Liver (tissue), 9 donors: ENCODE data around the gene CEACAM1. TPM values are rescaled to one million over a fixed set of nuclear protein-coding genes. Genes with fewer than 3 reads are reported as not detected.

Source experiments
- DNase-seq: peaks from one replicate; pipeline ENCODE4 v3.0.0-alpha.2; 2017; ENCODE audit warnings: low spot score
- H3K27ac ChIP-seq, 2 donors: one replicate each; pipeline ENCODE4 v1.7.0; 2013; ENCODE audit warnings: inconsistent platforms in 2 of 2, low read length in 2 of 2, control low read depth in 1 of 2, low read depth in 1 of 2, mild to moderate bottlenecking in 1 of 2
- H3K27me3 ChIP-seq, 4 donors: one replicate each; pipeline versions ENCODE4 v1.6.1 to v1.7.0; 2013; ENCODE audit warnings: low read length in 3 of 4, inconsistent platforms in 1 of 4, mild to moderate bottlenecking in 1 of 4, moderate library complexity in 1 of 4; ENCODE audit not compliant: control insufficient read depth in 4 of 4, insufficient read depth in 4 of 4
- H3K36me3 ChIP-seq, 4 donors: one replicate each; pipeline versions ENCODE4 v1.6.1 to v1.7.0; 2013; ENCODE audit warnings: low read length in 3 of 4, mild to moderate bottlenecking in 3 of 4, low read depth in 1 of 4, moderate library complexity in 1 of 4; ENCODE audit not compliant: control insufficient read depth in 4 of 4, insufficient read depth in 3 of 4
- H3K4me1 ChIP-seq, 4 donors: one replicate each; pipeline versions ENCODE4 v1.6.1 to v1.7.0; 2013; ENCODE audit warnings: low read length in 3 of 4, mild to moderate bottlenecking in 3 of 4, moderate library complexity in 1 of 4; ENCODE audit not compliant: control insufficient read depth in 4 of 4, insufficient read depth in 4 of 4
- H3K4me3 ChIP-seq, 3 donors: one replicate each; pipeline versions ENCODE4 v1.6.1 to v1.7.0; 2013; ENCODE audit warnings: low read length in 3 of 3, control low read depth in 1 of 3, low read depth in 1 of 3, mild to moderate bottlenecking in 1 of 3
- H3K9ac ChIP-seq, 2 donors: one replicate each; pipeline ENCODE4 v1.7.0; 2013; ENCODE audit warnings: low read length in 2 of 2, mild to moderate bottlenecking in 2 of 2, moderate library complexity in 2 of 2, control low read depth in 1 of 2, low read depth in 1 of 2
- H3K9me3 ChIP-seq, 4 donors: one replicate each; pipeline versions ENCODE4 v1.6.1 to v1.7.0; 2013; ENCODE audit warnings: low read length in 3 of 4; ENCODE audit not compliant: control insufficient read depth in 4 of 4
- EGR1 ChIP-seq, 2 donors: IDR thresholded peaks; 2 replicates each; pipeline ENCODE4 v1.6.1; 2016 to 2018; ENCODE audit warnings: antibody characterized with exemption in 2 of 2, low read depth in 2 of 2
- FOXA1 ChIP-seq: IDR thresholded peaks from 2 replicates; pipeline ENCODE4 v1.6.1; 2016; ENCODE audit warnings: antibody characterized with exemption
- FOXA2 ChIP-seq: IDR thresholded peaks from 2 replicates; pipeline ENCODE4 v1.6.1; 2016; ENCODE audit warnings: antibody characterized with exemption
- GABPA ChIP-seq, 2 donors: IDR thresholded peaks in 1 of 2; conservative IDR thresholded peaks in 1 of 2; 2 replicates each; pipeline ENCODE4 v1.6.1; 2016; ENCODE audit warnings: antibody characterized with exemption in 2 of 2, mild to moderate bottlenecking in 1 of 2, moderate library complexity in 1 of 2
- HNF4G ChIP-seq: IDR thresholded peaks from 2 replicates; pipeline ENCODE4 v1.6.1; 2016; ENCODE audit warnings: antibody characterized with exemption
- JUND ChIP-seq, 2 donors: IDR thresholded peaks; 2 replicates each; pipeline ENCODE4 v1.6.1; 2016; ENCODE audit warnings: antibody characterized with exemption in 2 of 2
- NR2F2 ChIP-seq: IDR thresholded peaks from 2 replicates; pipeline ENCODE4 v1.6.1; 2016; ENCODE audit warnings: antibody characterized with exemption
- RAD21 ChIP-seq, 2 donors: IDR thresholded peaks; 2 replicates each; pipeline ENCODE4 v1.6.1; 2016; ENCODE audit warnings: antibody characterized with exemption in 2 of 2, mild to moderate bottlenecking in 2 of 2
- REST ChIP-seq: IDR thresholded peaks from 2 replicates; pipeline ENCODE4 v1.6.1; 2016; ENCODE audit warnings: antibody characterized with exemption, mild to moderate bottlenecking
- RXRA ChIP-seq, 2 donors: IDR thresholded peaks; 2 replicates each; pipeline ENCODE4 v1.6.1; 2017 to 2018; ENCODE audit warnings: antibody characterized with exemption in 2 of 2, mild to moderate bottlenecking in 1 of 2
- SP1 ChIP-seq: IDR thresholded peaks from 2 replicates; pipeline ENCODE4 v1.6.1; 2018; ENCODE audit warnings: antibody characterized with exemption, mild to moderate bottlenecking
- TAF1 ChIP-seq: conservative IDR thresholded peaks from 2 replicates; pipeline ENCODE4 v1.6.1; 2016; ENCODE audit warnings: antibody characterized with exemption, mild to moderate bottlenecking
- YY1 ChIP-seq: IDR thresholded peaks from 2 replicates; pipeline ENCODE4 v1.6.1; 2016; ENCODE audit warnings: antibody characterized with exemption, mild to moderate bottlenecking
- ZBTB33 ChIP-seq: IDR thresholded peaks from 2 replicates; pipeline ENCODE4 v1.6.1; 2016; ENCODE audit warnings: antibody characterized with exemption
- WGBS: extraction: QIAGEN DNeasy Blood & Tissue Kit; methylation state at CpG from one replicate; pipeline ENCODE4 v1.1.7; 2013; 5-methylcytosine and 5-hydroxymethylcytosine counted together
- polyA plus RNA-seq, 2 donors: library from polyadenylated mRNA; stranded (reverse) in 1 of 2; unstranded in 1 of 2; fragments of 200-250 nt in 1 of 2; fragments of >200 nt in 1 of 2; fragmentation: Nextera tagmentation in 1 of 2; extraction: Ambion mirVana in 1 of 2; gene quantifications; one replicate each; pipeline versions ENCODE4 v1.2.1 to v1.2.3, GENCODE V29; 2013 to 2015
- total RNA-seq, 2 donors: library from RNA; depleted of rRNA; stranded (reverse); fragments of >200 nt; gene quantifications; one replicate each; pipeline ENCODE4 v1.2.3, GENCODE V29; 2014
- TF ChIP-seq, protein P1 (sequence below): IDR thresholded peaks from 2 replicates; pipeline ENCODE4 v1.6.1; 2016; ENCODE audit warnings: antibody characterized with exemption
- donor health status: healthy.
- donor health status: healthy.
- donor health status: healthy.
- donor health status: healthy.
- donor health status: healthy.

CEACAM1 gene
- total and polyA plus RNA-seq, 4 donors = 8.3 to 36.7 (median 26.8) TPM

GRCh38 chr19:42516771-42517170 lies 11.5 kb downstream of the CEACAM1 start:
- H3K9me3 ChIP-seq = no peaks in the 10 kb centered on the region
- H3K9ac ChIP-seq = no peak overlapping the region
- TF ChIP-seq EGR1 (IDR thresholded peaks at IDR 0.05; ENCODE audit: low read depth in 2 of 2) = no peak
- no peak for TF ChIP-seq SP1
- TF ChIP-seq FOXA2 = no peak
- no peak for TF ChIP-seq ZBTB33
- TF ChIP-seq TAF1 = no peak
- no peak for TF ChIP-seq FOXA1
- TF ChIP-seq GABPA (IDR thresholded peaks at IDR 0.05 in 1 of 2, conservative IDR thresholded peaks at IDR 0.05 in 1 of 2) = no peak
- no peak for TF ChIP-seq YY1
- TF ChIP-seq NR2F2 = no peak
- no peak for TF ChIP-seq HNF4G
- no peak for TF ChIP-seq REST
- no peak for TF ChIP-seq JUND (IDR thresholded peaks at IDR 0.05)
- TF ChIP-seq, protein P1, sequence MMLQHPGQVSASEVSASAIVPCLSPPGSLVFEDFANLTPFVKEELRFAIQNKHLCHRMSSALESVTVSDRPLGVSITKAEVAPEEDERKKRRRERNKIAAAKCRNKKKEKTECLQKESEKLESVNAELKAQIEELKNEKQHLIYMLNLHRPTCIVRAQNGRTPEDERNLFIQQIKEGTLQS = no peak
- TF ChIP-seq RAD21 (IDR thresholded peaks at IDR 0.05) = no peak
- no peak overlapping the region for H3K4me3 ChIP-seq
- no peak overlapping the region for H3K27ac ChIP-seq
- H3K27me3 ChIP-seq = no peaks in the 10 kb centered on the region
- H3K36me3 ChIP-seq = peaks cover 5 to 52% (median 32%) of the 10 kb centered on the region in 4 donors
- no peaks in the 10 kb centered on the region for H3K4me1 ChIP-seq
- no peak for DNase-seq
- 79% methylated on average over 2 of the region's 2 CpGs for WGBS

DNA sequence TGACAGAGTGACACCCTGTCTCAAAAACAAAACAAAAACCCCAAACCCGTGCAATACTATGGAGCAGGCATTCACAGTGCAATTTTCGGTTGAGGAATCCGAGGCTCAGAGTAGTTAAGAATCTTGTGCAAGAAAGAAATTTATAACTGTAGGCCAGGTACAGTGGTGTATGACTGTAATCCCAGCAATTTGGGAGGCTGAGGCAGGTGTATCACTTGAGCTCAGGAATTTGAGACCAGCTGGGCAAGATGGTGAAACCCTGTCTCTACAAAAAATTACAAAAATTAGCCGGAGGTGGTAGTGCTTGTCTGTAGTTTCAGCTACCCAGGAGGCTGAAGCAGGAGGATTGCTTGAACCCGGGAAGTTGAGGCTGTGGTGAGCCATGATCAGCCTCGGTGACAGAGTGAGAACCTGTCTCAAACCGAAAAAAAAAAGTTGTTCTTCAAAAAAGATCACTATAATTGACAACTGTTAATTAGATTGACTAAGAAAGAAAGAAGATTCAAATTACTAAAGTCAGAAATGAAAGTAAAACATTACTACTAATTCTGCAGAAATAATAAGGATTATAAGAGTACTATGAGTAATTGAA lies 12.9 kb downstream of the CEACAM1 start:
- H3K4me1 ChIP-seq = no peaks in the 10 kb centered on the region
- H3K27me3 ChIP-seq = no peaks in the 10 kb centered on the region
- no peak for DNase-seq
- H3K9ac ChIP-seq = no peak overlapping the region
- peaks cover 2 to 51% (median 34%) of the 10 kb centered on the region in 4 donors for H3K36me3 ChIP-seq
- no peak for TF ChIP-seq FOXA1
- TF ChIP-seq RAD21 (IDR thresholded peaks at IDR 0.05) = no peak
- TF ChIP-seq RXRA (IDR thresholded peaks at IDR 0.05) = no peak
- no peak for TF ChIP-seq FOXA2
- 95% methylated on average over 7 of the region's 7 CpGs for WGBS
- no peak overlapping the region for H3K4me3 ChIP-seq
- no peak overlapping the region for H3K27ac ChIP-seq
- no peaks in the 10 kb centered on the region for H3K9me3 ChIP-seq
